HFF-Myc (cell line): Measurements from ENCODE around the gene MCRS1.

ENCODE experiments used
- DNase-seq: peaks from one replicate; pipeline ENCODE4 v3.0.0-alpha.2; 2011; ENCODE audit warnings: low read depth; ENCODE audit errors: extremely low read depth
- H3K4me3 ChIP-seq: replicated peaks from 2 replicates; pipeline ENCODE4 v1.5.1; 2011; ENCODE audit warnings: low read depth, mild to moderate bottlenecking, control low read depth, low read length
- TF ChIP-seq, protein P1 (sequence below): IDR thresholded peaks from 2 replicates; pipeline ENCODE4 v1.5.1; 2012; ENCODE audit warnings: mild to moderate bottlenecking, low read depth, low read length, control low read depth; ENCODE audit errors: missing control alignments

MCRS1 gene

GRCh38 chr12:49527361-49528130 lies 40.4 kb downstream of the MCRS1 start:
- TF ChIP-seq, protein P1, sequence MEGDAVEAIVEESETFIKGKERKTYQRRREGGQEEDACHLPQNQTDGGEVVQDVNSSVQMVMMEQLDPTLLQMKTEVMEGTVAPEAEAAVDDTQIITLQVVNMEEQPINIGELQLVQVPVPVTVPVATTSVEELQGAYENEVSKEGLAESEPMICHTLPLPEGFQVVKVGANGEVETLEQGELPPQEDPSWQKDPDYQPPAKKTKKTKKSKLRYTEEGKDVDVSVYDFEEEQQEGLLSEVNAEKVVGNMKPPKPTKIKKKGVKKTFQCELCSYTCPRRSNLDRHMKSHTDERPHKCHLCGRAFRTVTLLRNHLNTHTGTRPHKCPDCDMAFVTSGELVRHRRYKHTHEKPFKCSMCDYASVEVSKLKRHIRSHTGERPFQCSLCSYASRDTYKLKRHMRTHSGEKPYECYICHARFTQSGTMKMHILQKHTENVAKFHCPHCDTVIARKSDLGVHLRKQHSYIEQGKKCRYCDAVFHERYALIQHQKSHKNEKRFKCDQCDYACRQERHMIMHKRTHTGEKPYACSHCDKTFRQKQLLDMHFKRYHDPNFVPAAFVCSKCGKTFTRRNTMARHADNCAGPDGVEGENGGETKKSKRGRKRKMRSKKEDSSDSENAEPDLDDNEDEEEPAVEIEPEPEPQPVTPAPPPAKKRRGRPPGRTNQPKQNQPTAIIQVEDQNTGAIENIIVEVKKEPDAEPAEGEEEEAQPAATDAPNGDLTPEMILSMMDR, result no peak
- DNase-seq, result no peak
- H3K4me3 ChIP-seq, result no peak overlapping the region

- TF ChIP-seq, protein P1, result no peak
- DNase-seq, result no peak
- no peak overlapping the region for H3K4me3 ChIP-seq
These were observed 42.0 kb downstream of the MCRS1 start for GRCh38 chr12:49525942-49526341.

GRCh38 chr12:49524660-49525324 lies 43.1 kb downstream of the MCRS1 start:
- TF ChIP-seq, protein P1, result no peak
- no peak overlapping the region for H3K4me3 ChIP-seq
- DNase-seq, result no peak

GRCh38 chr12:49521389-49521788 lies 46.6 kb downstream of the MCRS1 start:
- TF ChIP-seq, protein P1, result no peak
- no peak for DNase-seq
- no peak overlapping the region for H3K4me3 ChIP-seq

DNA sequence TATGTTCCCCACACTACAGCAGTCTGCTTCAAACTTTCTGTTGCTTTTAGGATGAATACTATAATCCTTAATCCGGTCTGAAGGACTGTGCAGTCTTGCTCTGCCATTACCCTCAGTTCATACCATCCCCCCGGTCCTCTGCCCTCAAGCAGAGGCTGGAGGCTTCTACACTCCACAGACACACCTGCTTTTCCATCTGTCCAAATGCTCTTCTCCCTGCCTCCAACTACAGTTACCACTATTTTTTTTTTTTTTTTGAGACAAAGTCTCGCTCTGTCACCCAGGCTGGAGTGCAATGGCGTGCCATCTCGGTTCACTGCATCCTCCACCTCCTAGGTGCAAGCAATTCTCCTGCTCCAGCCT lies 48.4 kb downstream of the MCRS1 start:
- TF ChIP-seq, protein P1, result no peak
- H3K4me3 ChIP-seq, result no peak overlapping the region
- no peak for DNase-seq

DNA sequence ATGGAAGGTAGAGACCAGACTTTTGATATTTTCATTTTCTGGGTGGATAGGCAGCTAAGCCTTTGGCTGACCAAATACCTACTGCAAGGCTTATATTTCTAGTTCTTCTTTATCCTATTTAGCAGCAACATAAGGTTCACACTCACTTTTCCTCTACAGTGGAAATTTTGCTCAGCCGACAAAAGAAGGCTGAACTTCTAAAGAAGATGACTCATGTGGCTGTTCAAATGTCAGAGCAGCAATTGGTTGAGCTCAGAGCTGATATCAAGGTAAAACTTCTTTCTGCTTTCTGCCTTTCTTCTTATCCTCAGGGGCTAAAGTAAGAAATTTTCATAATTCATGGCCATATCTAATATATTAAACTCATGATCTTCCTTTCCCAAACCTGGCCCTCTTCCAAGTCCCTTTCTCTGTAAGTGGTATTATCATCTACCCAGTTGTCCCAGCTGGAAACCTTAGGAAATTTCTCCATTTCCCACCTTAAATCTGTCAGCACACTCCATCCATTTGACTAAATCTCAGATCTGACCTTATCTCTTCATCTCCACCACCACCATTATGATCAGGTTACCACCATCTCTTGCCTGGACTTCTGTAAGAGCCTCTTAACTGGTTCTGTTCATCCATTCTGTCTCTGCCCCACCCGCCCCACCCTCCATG lies 48.9 kb downstream of the MCRS1 start:
- H3K4me3 ChIP-seq, result no peak overlapping the region
- no peak for DNase-seq
- TF ChIP-seq, protein P1, result no peak
